ENCODE measurements around the gene LENG8.

GRCh38 chr19:54507824-54508223, 58.8 kb downstream of the LENG8 start:
- TF ChIP-seq GLI4 (tag by site-specific recombination; IDR thresholded peaks at IDR 0.05) (no peak), ZNF239 (tag by site-specific recombination; IDR thresholded peaks at IDR 0.05) (no peak), RBAK (tag by site-specific recombination; IDR thresholded peaks at IDR 0.05) (no peak), CTCF (tag by site-specific recombination; IDR thresholded peaks at IDR 0.05) (no peak), ZNF623 (tag by site-specific recombination; IDR thresholded peaks at IDR 0.05) (no peak), HIC1 (tag by site-specific recombination; IDR thresholded peaks at IDR 0.05) (no peak), GLI2 (tag by site-specific recombination; IDR thresholded peaks at IDR 0.05; ENCODE audit: borderline replicate concordance, low read depth) (no peak), ZNF701 (tag by site-specific recombination; IDR thresholded peaks at IDR 0.05) (no peak), ZNF707 (tag by site-specific recombination; IDR thresholded peaks at IDR 0.05) (no peak), ZNF311 (tag by site-specific recombination; IDR thresholded peaks at IDR 0.05; ENCODE audit: borderline replicate concordance) (no peak)

All from HEK293 (cell line).